GM18868 (cell line): ENCODE results near the gene ATAD3B.
"Not testable (repeated sequence)": the region's sequence is repeated elsewhere in the genome, so short reads cannot be mapped to it uniquely, and the experiment has no call there.

Experiments
- ATAC-seq: cut with Tn5 transposase; IDR thresholded peaks from one replicate; pipeline ENCODE4 v1.9.1; 2021; ENCODE audit warnings: mild to moderate bottlenecking, moderate library complexity; ENCODE audit not compliant: unreplicated experiment

Gene ATAD3B

GRCh38 chr1:1450616-1451015 is 20.9 kb upstream of the ATAD3B start:
- not testable (repeated sequence) for ATAC-seq

- ATAC-seq: no peak
Measured at GRCh38 chr1:1451696-1452364, 19.7 kb upstream of the ATAD3B start.

GRCh38 chr1:1452365-1452739 is 19.2 kb upstream of the ATAD3B start:
- ATAC-seq: not testable (repeated sequence)

GRCh38 chr1:1452882-1453281 is 18.7 kb upstream of the ATAD3B start:
- no peak for ATAC-seq

GRCh38 chr1:1454286-1455056 is 17.1 kb upstream of the ATAD3B start:
- ATAC-seq: not testable (repeated sequence)

- ATAC-seq: no peak
Measured at GRCh38 chr1:1455366-1455884, 16.1 kb upstream of the ATAD3B start.

GRCh38 chr1:1455934-1456333 is 15.6 kb upstream of the ATAD3B start:
- not testable (repeated sequence) for ATAC-seq

- not testable (repeated sequence) for ATAC-seq
Measured at GRCh38 chr1:1456683-1457255, 14.8 kb upstream of the ATAD3B start.

GRCh38 chr1:1459156-1459555 is 12.4 kb upstream of the ATAD3B start:
- not testable (repeated sequence) for ATAC-seq

- ATAC-seq: not testable (repeated sequence)
Measured at GRCh38 chr1:1459711-1460110, 11.9 kb upstream of the ATAD3B start.

GRCh38 chr1:1460540-1461130 is 10.9 kb upstream of the ATAD3B start:
- no peak for ATAC-seq

- no peak for ATAC-seq
Measured at GRCh38 chr1:1461721-1462317, 9.7 kb upstream of the ATAD3B start.

GRCh38 chr1:1462318-1462966 is 9.1 kb upstream of the ATAD3B start:
- no peak for ATAC-seq

- ATAC-seq: no peak
Measured at GRCh38 chr1:1463312-1463711, 8.3 kb upstream of the ATAD3B start.

- ATAC-seq: not testable (repeated sequence)
Measured at GRCh38 chr1:1468196-1468985, 3.2 kb upstream of the ATAD3B start.

GRCh38 chr1:1470626-1471388 is 758 bp upstream of the ATAD3B start:
- ATAC-seq: no peak

- not testable (repeated sequence) for ATAC-seq
Measured at GRCh38 chr1:1472053-1472876, 700 bp downstream of the ATAD3B start.

- ATAC-seq: not testable (repeated sequence)
Measured at GRCh38 chr1:1476011-1476410, 4.4 kb downstream of the ATAD3B start.
